HEK293T (cell line): ENCODE results near the gene TAB3.

ENCODE experiments used
- CTCF ChIA-PET: fragments of 350-600 bp; formaldehyde crosslinking; extraction: SDS; loops from one replicate; lab custom pipeline; 2021; ENCODE audit warnings: antibody characterized with exemption, inconsistent platforms; lab: Yijun Ruan, JAX
- POLR2A ChIA-PET: fragments of 350-600 bp; formaldehyde crosslinking; extraction: SDS; loops from one replicate; lab custom pipeline; 2020; ENCODE audit warnings: antibody characterized with exemption, inconsistent platforms; lab: Yijun Ruan, JAX
- DNase-seq: peaks from one replicate; pipeline ENCODE4 v3.0.0; 2012; ENCODE audit warnings: mixed read lengths; ENCODE audit errors: extremely low spot score
- ARNT ChIP-seq: fragments of 450-650 bp; IDR thresholded peaks from 2 replicates; pipeline ENCODE4 v1.6.1; 2017; ENCODE audit warnings: mild to moderate bottlenecking
- BHLHE40 ChIP-seq: fragments of 450-650 bp; IDR thresholded peaks from 2 replicates; pipeline ENCODE4 v1.6.1; 2016; ENCODE audit warnings: mild to moderate bottlenecking, moderate library complexity, borderline replicate concordance
- CTBP1 ChIP-seq: fragments of 450-650 bp; IDR thresholded peaks from 2 replicates; pipeline ENCODE4 v1.6.1; 2016; ENCODE audit warnings: borderline replicate concordance
- ELF4 ChIP-seq: fragments of 450-650 bp; IDR thresholded peaks from 2 replicates; pipeline ENCODE4 v1.6.1; 2017; ENCODE audit warnings: antibody characterized with exemption
- FOXA1 ChIP-seq: fragments of 450-650 bp; IDR thresholded peaks from 2 replicates; pipeline ENCODE4 v1.6.1; 2016; ENCODE audit warnings: mild to moderate bottlenecking
- FOXK2 ChIP-seq: fragments of 450-650 bp; IDR thresholded peaks from 2 replicates; pipeline ENCODE4 v1.6.1; 2016; ENCODE audit warnings: mild to moderate bottlenecking
- FOXM1 ChIP-seq: fragments of 450-650 bp; IDR thresholded peaks from 2 replicates; pipeline ENCODE4 v1.6.1; 2017; ENCODE audit warnings: mild to moderate bottlenecking, borderline replicate concordance
- HDGF ChIP-seq: fragments of 450-650 bp; IDR thresholded peaks from 2 replicates; pipeline ENCODE4 v1.6.1; 2017; ENCODE audit warnings: antibody characterized with exemption, borderline replicate concordance
- L3MBTL2 ChIP-seq: fragments of 450-650 bp; conservative IDR thresholded peaks from 2 replicates; pipeline ENCODE4 v1.6.1; 2016; ENCODE audit warnings: mild to moderate bottlenecking
- LEF1 ChIP-seq: fragments of 450-650 bp; IDR thresholded peaks from 2 replicates; pipeline ENCODE4 v1.6.1; 2017; ENCODE audit warnings: mild to moderate bottlenecking, borderline replicate concordance
- NFRKB ChIP-seq: fragments of 450-650 bp; IDR thresholded peaks from 2 replicates; pipeline ENCODE4 v1.6.1; 2016; ENCODE audit warnings: mild to moderate bottlenecking, moderate library complexity
- PKNOX1 ChIP-seq: fragments of 450-650 bp; IDR thresholded peaks from 2 replicates; pipeline ENCODE4 v1.6.1; 2016
- SP1 ChIP-seq: fragments of 450-650 bp; IDR thresholded peaks from 2 replicates; pipeline ENCODE4 v1.6.1; 2017
- SUZ12 ChIP-seq: fragments of 450-650 bp; IDR thresholded peaks from 2 replicates; pipeline ENCODE4 v1.6.1; 2016; ENCODE audit warnings: mild to moderate bottlenecking
- TARDBP ChIP-seq: fragments of 450-650 bp; IDR thresholded peaks from 2 replicates; pipeline ENCODE4 v1.6.1; 2016
- ZNF384 ChIP-seq: fragments of 450-650 bp; IDR thresholded peaks from 2 replicates; pipeline ENCODE4 v1.6.1; 2016

Gene TAB3

GRCh38 chrX:30786374-30786773 lies 102.7 kb downstream of the TAB3 start:
- DNase-seq = no peak
- ChIA-PET POLR2A (no interaction called here), CTCF (no interaction called here)
- TF ChIP-seq FOXM1 = no peak
- TF ChIP-seq FOXK2 = no peak
- TF ChIP-seq ARNT = no peak
- TF ChIP-seq PKNOX1 = no peak
- TF ChIP-seq CTBP1 = no peak
- TF ChIP-seq ZNF384 = no peak
- no peak for TF ChIP-seq HDGF
- no peak for TF ChIP-seq SUZ12
- no peak for TF ChIP-seq NFRKB
- no peak for TF ChIP-seq ELF4
- TF ChIP-seq LEF1 = no peak
- no peak for TF ChIP-seq L3MBTL2
- TF ChIP-seq TARDBP = no peak
- no peak for TF ChIP-seq BHLHE40
- TF ChIP-seq SP1 = no peak
- TF ChIP-seq FOXA1 = no peak

DNA sequence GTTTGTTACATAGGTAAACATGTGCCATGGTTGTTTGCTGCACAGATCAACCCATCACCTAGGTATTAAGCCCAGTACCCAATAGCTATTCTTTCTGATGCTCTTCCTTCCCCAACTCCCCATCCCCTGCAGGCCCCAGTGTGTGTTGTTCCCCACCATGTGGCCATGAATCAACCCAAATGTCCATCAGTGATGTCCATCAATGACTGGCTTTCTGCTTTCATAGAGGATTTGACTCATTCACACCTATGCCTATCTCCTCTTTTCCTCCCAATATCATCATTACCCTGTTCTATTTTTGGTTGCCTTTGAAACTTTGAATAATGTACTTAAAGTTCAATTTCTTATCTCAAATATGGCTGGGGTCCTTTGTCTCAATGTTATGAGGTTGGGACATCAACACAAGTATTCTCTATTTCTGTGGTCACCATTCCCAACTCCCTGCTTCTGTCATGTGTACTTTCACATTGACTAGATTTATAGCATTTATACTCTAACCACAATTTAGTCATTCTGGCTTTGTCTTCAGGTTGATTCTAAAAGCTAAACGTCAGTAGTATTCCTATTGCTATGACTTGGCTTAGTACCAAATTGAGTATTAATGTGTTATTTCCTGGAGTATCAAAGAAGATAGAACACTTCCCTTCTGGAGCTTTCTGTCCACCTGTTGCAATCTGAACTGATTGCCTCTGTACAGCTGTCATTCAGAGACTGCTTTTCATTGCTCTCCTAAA lies 107.2 kb downstream of the TAB3 start:
- DNase-seq = no peak
- no peak for TF ChIP-seq HDGF
- no peak for TF ChIP-seq FOXA1
- no peak for TF ChIP-seq LEF1
- TF ChIP-seq CTBP1 = no peak
- TF ChIP-seq SP1 = no peak
- TF ChIP-seq ZNF384 = no peak
- TF ChIP-seq FOXM1 = no peak
- TF ChIP-seq SUZ12 = no peak
- no peak for TF ChIP-seq PKNOX1
- no peak for TF ChIP-seq ARNT
- TF ChIP-seq FOXK2 = no peak
- TF ChIP-seq TARDBP = no peak
- ChIA-PET CTCF (no interaction called here), POLR2A (no interaction called here)

GRCh38 chrX:30779453-30780030 lies 109.5 kb downstream of the TAB3 start:
- CTCF ChIA-PET = no interaction called here
- POLR2A ChIA-PET = no interaction called here
- no peak for DNase-seq
- no peak for TF ChIP-seq TARDBP
- TF ChIP-seq LEF1 = no peak

DNA sequence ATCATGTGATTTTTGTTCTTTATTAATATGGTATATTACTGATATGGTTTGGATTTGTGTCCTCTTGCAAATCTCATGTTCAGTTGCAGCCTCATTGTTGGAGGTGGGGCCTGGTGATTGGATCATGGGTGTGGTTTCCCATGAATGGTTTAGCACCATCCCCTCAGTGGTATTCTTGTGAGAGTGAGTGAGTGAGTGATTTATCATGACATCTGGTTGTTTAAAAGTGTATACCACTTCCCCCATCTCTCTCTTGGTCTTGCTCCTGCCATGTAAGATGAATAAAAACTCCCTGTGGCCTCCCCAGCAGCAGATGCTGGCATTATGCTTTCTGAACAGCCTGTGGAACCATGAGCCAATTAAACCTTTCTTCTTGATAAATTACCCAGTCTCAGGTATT lies 111.5 kb downstream of the TAB3 start:
- DNase-seq = no peak
- ChIA-PET POLR2A (no interaction called here), CTCF (no interaction called here)
- TF ChIP-seq LEF1 (no peak), L3MBTL2 (no peak), SP1 (no peak), ARNT (no peak), FOXK2 (no peak), FOXM1 (no peak), CTBP1 (no peak), SUZ12 (no peak), TARDBP (no peak), BHLHE40 (no peak), ZNF384 (no peak)
